ENCODE data around the gene FRA10AC1. TPM values are rescaled to one million over a fixed set of nuclear protein-coding genes. Genes with fewer than 3 reads are reported as not detected.

FRA10AC1 gene
- total and polyA plus RNA-seq, 10 of the 15 experiments (the other 5 are each of a cell fraction or from before 2014, with no cell fraction given) = 5.3 to 18.1 (median 9.9) TPM

- no peak overlapping the region for H3K9ac ChIP-seq (ENCODE audit: control insufficient read depth, insufficient read depth, low read length)
- no peaks in the 10 kb centered on the region for H3K36me3 ChIP-seq (ENCODE audit: control insufficient read depth in 2 of 2, insufficient read depth in 2 of 2, low read length in 1 of 2)
- H3K4me3 ChIP-seq = no peak overlapping the region
- ChIA-PET SMC1A (ENCODE audit: uncharacterized antibody, unreplicated experiment) (interaction anchor here (1.0 to 1.9 kb wide), 3 partner anchors 12 to 111 kb away, joined by 3 to 6 read pairs (median 5); no protein-coding TSS in a partner anchor), POLR2A (interaction anchor here (1.0 kb wide), 1 partner anchor 12 kb away, joined by 3 read pairs; no protein-coding TSS in a partner anchor), CTCF (interaction anchor here (1.1 to 1.5 kb wide), 4 partner anchors 8 to 108 kb away, joined by 3 to 9 read pairs (median 4); no protein-coding TSS in a partner anchor), RAD21 (ENCODE audit: unreplicated experiment) (interaction anchor here (1.2 to 1.4 kb wide), 2 partner anchors 8 to 108 kb away, joined by 4 to 6 read pairs; no protein-coding TSS in a partner anchor)
- no peak overlapping the region for H3K27ac ChIP-seq (ENCODE audit: control insufficient read depth, insufficient read depth)
- no peak overlapping the region for H2AFZ ChIP-seq (ENCODE audit: control insufficient read depth, low read depth, low read length)
- no peaks in the 10 kb centered on the region for H3K9me3 ChIP-seq (replicated peaks; ENCODE audit: control insufficient read depth, insufficient read depth, low read length)
- H3K79me2 ChIP-seq (ENCODE audit: control insufficient read depth, insufficient read depth, low read length) = no peaks in the 10 kb centered on the region
- H3K27me3 ChIP-seq (replicated peaks in 1 of 2; ENCODE audit: control insufficient read depth in 2 of 2, insufficient read depth in 2 of 2, low read length in 1 of 2) = no peaks in the 10 kb centered on the region
- no peaks in the 10 kb centered on the region for H4K20me1 ChIP-seq (ENCODE audit: control insufficient read depth, insufficient read depth)
- TF ChIP-seq IKZF2 (IDR thresholded peaks at IDR 0.05) = peak in 1 of 2 experiments; percentile 10; a peak in 1 of 4 replicates
- no peak for TF ChIP-seq YBX1 (IDR thresholded peaks at IDR 0.05)
- intact Hi-C loops (cut with micrococcal nuclease; ENCODE audit: unreplicated experiment) (no loop called here), in situ Hi-C loops (cut with MboI) (no loop called here)
- BruUV-seq (replicated peaks) = no TSS peak
- no peak overlapping the region for H3K4me2 ChIP-seq (ENCODE audit: control insufficient read depth, insufficient read depth)
- DNase-seq (ENCODE audit: low read depth, low spot score) (no peak), ATAC-seq (peak; percentile 56), FAIRE-seq (no peak)
- no peaks in the 10 kb centered on the region for H3K4me1 ChIP-seq (ENCODE audit: control insufficient read depth, insufficient read depth, low read length)
Measured at GRCh38 chr10:93707623-93708022, 5.2 kb upstream of the FRA10AC1 start.

GRCh38 chr10:93704451-93704850 lies 2.1 kb upstream of the FRA10AC1 start:
- ChIA-PET SMC1A (ENCODE audit: uncharacterized antibody, unreplicated experiment) (interaction anchor here (3.3 kb wide), 1 partner anchor 14 kb away, joined by 24 read pairs; no protein-coding TSS in a partner anchor), POLR2A (interaction anchor here (1.1 kb wide), 1 partner anchor 10 kb away, joined by 3 read pairs; no protein-coding TSS in a partner anchor), CTCF (interaction anchor here (0.8 to 1.0 kb wide), 2 partner anchors 10 to 110 kb away, joined by 3 read pairs; no protein-coding TSS in a partner anchor), RAD21 (ENCODE audit: unreplicated experiment) (no interaction called here)
- no peaks in the 10 kb centered on the region for H3K36me3 ChIP-seq (ENCODE audit: control insufficient read depth in 2 of 2, insufficient read depth in 2 of 2, low read length in 1 of 2)
- ATAC-seq (no peak), FAIRE-seq (no peak), DNase-seq (ENCODE audit: low read depth, low spot score) (no peak)
- 77% methylated on average over 5 of the region's 5 CpGs for WGBS (ENCODE audit: insufficient coverage, insufficient replicate concordance, low lambda C conversion rate, missing lambda C conversion rate)
- no peaks in the 10 kb centered on the region for H3K27me3 ChIP-seq (replicated peaks in 1 of 2; ENCODE audit: control insufficient read depth in 2 of 2, insufficient read depth in 2 of 2, low read length in 1 of 2)
- intact Hi-C loops (cut with micrococcal nuclease; ENCODE audit: unreplicated experiment) = loop anchor here (5.0 kb wide), 2 partner anchors 38 to 53 kb away; partner anchors contain the start of gene LGI1
- BruUV-seq (replicated peaks) = no TSS peak
- no peak overlapping the region for H3K4me3 ChIP-seq
- H3K27ac ChIP-seq (ENCODE audit: control insufficient read depth, insufficient read depth) = no peak overlapping the region
- no peaks in the 10 kb centered on the region for H3K4me1 ChIP-seq (ENCODE audit: control insufficient read depth, insufficient read depth, low read length)
- no peak overlapping the region for H3K4me2 ChIP-seq (ENCODE audit: control insufficient read depth, insufficient read depth)
- H3K79me2 ChIP-seq (ENCODE audit: control insufficient read depth, insufficient read depth, low read length) = peaks cover 5% of the 10 kb centered on the region
- no peaks in the 10 kb centered on the region for H4K20me1 ChIP-seq (ENCODE audit: control insufficient read depth, insufficient read depth)
- H2AFZ ChIP-seq (ENCODE audit: control insufficient read depth, low read depth, low read length) = no peak overlapping the region
- no peaks in the 10 kb centered on the region for H3K9me3 ChIP-seq (replicated peaks; ENCODE audit: control insufficient read depth, insufficient read depth, low read length)
- H3K9ac ChIP-seq (ENCODE audit: control insufficient read depth, insufficient read depth, low read length) = no peak overlapping the region
- in situ Hi-C loops (cut with MboI) = loop anchor here (5.0 kb wide), 1 partner anchor 108 kb away; no protein-coding TSS in a partner anchor
- TF ChIP-seq MTA3 (IDR thresholded peaks at IDR 0.05; ENCODE audit: borderline replicate concordance, low read length) (no peak), EP300 (IDR thresholded peaks at IDR 0.05; ENCODE audit: borderline replicate concordance in 1 of 2, control insufficient read depth in 1 of 2, low read depth in 2 of 2, low read length in 2 of 2) (no peak), ZNF687 (IDR thresholded peaks at IDR 0.05) (no peak), POLR2AphosphoS5 (IDR thresholded peaks at IDR 0.05; ENCODE audit: low read length) (no peak), HDAC2 (IDR thresholded peaks at IDR 0.05) (no peak), TBL1XR1 (IDR thresholded peaks at IDR 0.05; ENCODE audit: low read depth, low read length) (no peak), CHD4 (IDR thresholded peaks at IDR 0.05) (no peak), MAX (IDR thresholded peaks at IDR 0.05; ENCODE audit: low read depth, low read length) (no peak), STAT1 (conservative IDR thresholded peaks at IDR 0.05) (no peak), SMAD1 (IDR thresholded peaks at IDR 0.05; ENCODE audit: low read depth, partially characterized antibody) (no peak)
